NCI-H1417 treated with DMSO at 0.1 percent for 48 hours (cell line): ENCODE data around the gene PHLDA1.
A peak's percentile ranks its signal among the peaks of the same experiment; 100 is the strongest.

Experiments
- DNase-seq: peaks from one replicate; lab custom pipeline; 2025; lab: John Stamatoyannopoulos, UW

PHLDA1 gene

GRCh38 chr12:76031414-76032042 is at the start of gene PHLDA1:
PHLDA1 (minus strand) TSS chr12:76031776.
- DNase-seq, result peak; percentile 58

- DNase-seq, result no peak
Observed at GRCh38 chr12:76080729-76081415, 49.3 kb upstream of the PHLDA1 start.

- DNase-seq, result no peak
Observed at GRCh38 chr12:76080017-76080728, 48.6 kb upstream of the PHLDA1 start.

- no peak for DNase-seq
Observed at GRCh38 chr12:76078748-76079147, 47.2 kb upstream of the PHLDA1 start.

GRCh38 chr12:76075448-76075847 is 43.9 kb upstream of the PHLDA1 start:
- DNase-seq, result no peak

GRCh38 chr12:76074701-76075336 is 43.2 kb upstream of the PHLDA1 start:
- no peak for DNase-seq

- no peak for DNase-seq
Observed at GRCh38 chr12:76073561-76073960, 42.0 kb upstream of the PHLDA1 start.

- no peak for DNase-seq
Observed at GRCh38 chr12:76072568-76072967, 41.0 kb upstream of the PHLDA1 start.

GRCh38 chr12:76069339-76069738 is 37.8 kb upstream of the PHLDA1 start:
- DNase-seq, result no peak

GRCh38 chr12:76065917-76066316 is 34.3 kb upstream of the PHLDA1 start:
- DNase-seq, result no peak

- DNase-seq, result no peak
Observed at GRCh38 chr12:76064904-76065303, 33.3 kb upstream of the PHLDA1 start.

- DNase-seq, result no peak
Observed at GRCh38 chr12:76060111-76060510, 28.5 kb upstream of the PHLDA1 start.

- no peak for DNase-seq
Observed at GRCh38 chr12:76057326-76057725, 25.8 kb upstream of the PHLDA1 start.

GRCh38 chr12:76055393-76055792 is 23.8 kb upstream of the PHLDA1 start:
- DNase-seq, result no peak

GRCh38 chr12:76049575-76050251 is 18.1 kb upstream of the PHLDA1 start:
- no peak for DNase-seq

- DNase-seq, result no peak
Observed at GRCh38 chr12:76047742-76048141, 16.2 kb upstream of the PHLDA1 start.

- no peak for DNase-seq
Observed at GRCh38 chr12:76047060-76047459, 15.5 kb upstream of the PHLDA1 start.

GRCh38 chr12:76043377-76043776 is 11.8 kb upstream of the PHLDA1 start:
- no peak for DNase-seq

- DNase-seq, result no peak
Observed at GRCh38 chr12:76042147-76042546, 10.6 kb upstream of the PHLDA1 start.

GRCh38 chr12:76041406-76041805 is 9.8 kb upstream of the PHLDA1 start:
- DNase-seq, result no peak

GRCh38 chr12:76040461-76040860 is 8.9 kb upstream of the PHLDA1 start:
- no peak for DNase-seq

- DNase-seq, result no peak
Observed at GRCh38 chr12:76038176-76038575, 6.6 kb upstream of the PHLDA1 start.
